ENCODE data around the gene FBXW4. TPM values are rescaled to one million over a fixed set of nuclear protein-coding genes. Genes with fewer than 3 reads are reported as not detected.
"Not testable (repeated sequence)": the region's sequence is repeated elsewhere in the genome, so short reads cannot be mapped to it uniquely, and the experiment has no call there.

Gene FBXW4
- polyA plus RNA-seq, 1 donor, result 48.3 TPM

- DNase-seq (ENCODE audit: low read depth), result no peak
Measured at GRCh38 chr10:101655570-101655969, 39.4 kb downstream of the FBXW4 start.

- no peak for DNase-seq (ENCODE audit: low read depth)
Measured at GRCh38 chr10:101653536-101653935, 41.4 kb downstream of the FBXW4 start.

GRCh38 chr10:101651336-101651735 is 43.6 kb downstream of the FBXW4 start:
- DNase-seq (ENCODE audit: low read depth), result no peak

GRCh38 chr10:101650863-101651262 is 44.1 kb downstream of the FBXW4 start:
- DNase-seq (ENCODE audit: low read depth), result no peak

GRCh38 chr10:101649525-101650085 is 45.4 kb downstream of the FBXW4 start:
- no peak for DNase-seq (ENCODE audit: low read depth)

- no peak for DNase-seq (ENCODE audit: low read depth)
Measured at GRCh38 chr10:101647255-101647654, 47.7 kb downstream of the FBXW4 start.

- DNase-seq (ENCODE audit: low read depth), result no peak
Measured at GRCh38 chr10:101646364-101646763, 48.6 kb downstream of the FBXW4 start.

GRCh38 chr10:101645659-101646058 is 49.3 kb downstream of the FBXW4 start:
- no peak for DNase-seq (ENCODE audit: low read depth)

GRCh38 chr10:101644002-101644401 is 51.0 kb downstream of the FBXW4 start:
- DNase-seq (ENCODE audit: low read depth), result no peak

- no peak for DNase-seq (ENCODE audit: low read depth)
Measured at GRCh38 chr10:101643546-101643945, 51.4 kb downstream of the FBXW4 start.

GRCh38 chr10:101639141-101639900 is 55.6 kb downstream of the FBXW4 start:
- no peak for DNase-seq (ENCODE audit: low read depth)

GRCh38 chr10:101633510-101633909 is 61.5 kb downstream of the FBXW4 start:
- DNase-seq (ENCODE audit: low read depth), result not testable (repeated sequence)

GRCh38 chr10:101631821-101632475 is 63.0 kb downstream of the FBXW4 start:
- DNase-seq (ENCODE audit: low read depth), result no peak

GRCh38 chr10:101630633-101630920 is 64.4 kb downstream of the FBXW4 start:
- no peak for DNase-seq (ENCODE audit: low read depth)

GRCh38 chr10:101629837-101630632 is 64.9 kb downstream of the FBXW4 start:
- no peak for DNase-seq (ENCODE audit: low read depth)

GRCh38 chr10:101625821-101626412 is 69.1 kb downstream of the FBXW4 start:
- no peak for DNase-seq (ENCODE audit: low read depth)

- no peak for DNase-seq (ENCODE audit: low read depth)
Measured at GRCh38 chr10:101624526-101625102, 70.4 kb downstream of the FBXW4 start.

GRCh38 chr10:101623528-101623927 is 71.4 kb downstream of the FBXW4 start:
- no peak for DNase-seq (ENCODE audit: low read depth)

GRCh38 chr10:101619983-101620382 is 75.0 kb downstream of the FBXW4 start:
- no peak for DNase-seq (ENCODE audit: low read depth)

GRCh38 chr10:101618871-101619270 is 76.1 kb downstream of the FBXW4 start:
- DNase-seq (ENCODE audit: low read depth), result no peak

GRCh38 chr10:101617824-101618568 is 77.0 kb downstream of the FBXW4 start:
- DNase-seq (ENCODE audit: low read depth), result no peak
